ENCODE data around the gene LY6G6C. TPM values are rescaled to one million over a fixed set of nuclear protein-coding genes. Genes with fewer than 3 reads are reported as not detected.
A peak's percentile ranks its signal among the peaks of the same experiment; 100 is the strongest.

LY6G6C gene
- total and polyA plus RNA-seq, 4 donors, result 0.14 to 0.16 TPM; not detected in 2

GRCh38 chr6:31680226-31681134 is 41.1 kb downstream of the LY6G6C start, which contains the start of gene LY6G5C:
TSS of gene LY6G5C (minus strand) at chr6:31681067. CDS start at chr6:31680373, 694 bp downstream.
- Histone ChIP-seq H3K27me3 (ENCODE audit: control insufficient read depth in 3 of 3, insufficient read depth in 3 of 3, low read length in 2 of 3) (no peaks in the 10 kb centered on the region), H3K4me3 (peak within 1 kb of the TSS; percentile 26), H3K27ac (ENCODE audit: low read depth in 1 of 2, low read length in 1 of 2) (peak within 1 kb of the TSS in 1 of 2 donors; percentile 86), H3K9me3 (ENCODE audit: control insufficient read depth in 4 of 4, insufficient read depth in 3 of 4, low read length in 3 of 4) (no peaks in the 10 kb centered on the region), H3K9ac (ENCODE audit: insufficient read depth in 1 of 2, low read length in 2 of 2) (peak within 1 kb of the TSS; percentile 51 to 71), H3K36me3 (ENCODE audit: control insufficient read depth in 4 of 4, insufficient read depth in 4 of 4, low read length in 4 of 4) (no peaks in the 10 kb centered on the region), H3K4me1 (ENCODE audit: control insufficient read depth in 5 of 5, insufficient read depth in 5 of 5, low read length in 5 of 5) (peaks cover 0 to 23% (median 4%) of the 10 kb centered on the region in 5 donors)
- 11 to 15% methylated on average over 17 of the region's 17 CpGs for WGBS, 2 donors
- ATAC-seq (ENCODE audit: insufficient read depth, low FRiP score), result peak; percentile 90
- TF ChIP-seq, protein P1, sequence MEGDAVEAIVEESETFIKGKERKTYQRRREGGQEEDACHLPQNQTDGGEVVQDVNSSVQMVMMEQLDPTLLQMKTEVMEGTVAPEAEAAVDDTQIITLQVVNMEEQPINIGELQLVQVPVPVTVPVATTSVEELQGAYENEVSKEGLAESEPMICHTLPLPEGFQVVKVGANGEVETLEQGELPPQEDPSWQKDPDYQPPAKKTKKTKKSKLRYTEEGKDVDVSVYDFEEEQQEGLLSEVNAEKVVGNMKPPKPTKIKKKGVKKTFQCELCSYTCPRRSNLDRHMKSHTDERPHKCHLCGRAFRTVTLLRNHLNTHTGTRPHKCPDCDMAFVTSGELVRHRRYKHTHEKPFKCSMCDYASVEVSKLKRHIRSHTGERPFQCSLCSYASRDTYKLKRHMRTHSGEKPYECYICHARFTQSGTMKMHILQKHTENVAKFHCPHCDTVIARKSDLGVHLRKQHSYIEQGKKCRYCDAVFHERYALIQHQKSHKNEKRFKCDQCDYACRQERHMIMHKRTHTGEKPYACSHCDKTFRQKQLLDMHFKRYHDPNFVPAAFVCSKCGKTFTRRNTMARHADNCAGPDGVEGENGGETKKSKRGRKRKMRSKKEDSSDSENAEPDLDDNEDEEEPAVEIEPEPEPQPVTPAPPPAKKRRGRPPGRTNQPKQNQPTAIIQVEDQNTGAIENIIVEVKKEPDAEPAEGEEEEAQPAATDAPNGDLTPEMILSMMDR (IDR thresholded peaks at IDR 0.05; ENCODE audit: control extremely low read depth, extremely low read depth), result peak; percentile 87
- DNase-seq, result peak; percentile 92 to 95 (median 93)

DNA sequence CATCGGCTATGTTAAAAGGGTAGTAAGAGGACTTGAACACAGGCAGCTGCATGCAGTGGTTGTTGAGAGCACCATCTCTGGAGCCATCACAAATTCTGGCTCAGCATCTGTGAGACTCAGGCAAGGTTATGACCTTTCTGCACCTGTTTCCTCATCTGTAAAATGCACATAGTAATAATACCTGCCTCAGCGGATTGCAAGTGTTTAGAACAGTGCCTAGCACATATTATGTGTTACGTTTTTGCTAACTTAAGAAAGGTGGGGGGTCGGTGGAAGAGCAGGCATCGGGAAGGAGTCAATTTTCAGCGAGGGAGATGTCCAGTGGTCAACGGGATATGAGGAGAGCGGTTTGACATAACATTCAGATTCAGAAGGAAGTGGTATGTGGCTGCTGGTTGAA is 43.6 kb downstream of the LY6G6C start:
- Histone ChIP-seq H3K9me3 (ENCODE audit: control insufficient read depth in 4 of 4, insufficient read depth in 3 of 4, low read length in 3 of 4) (no peaks in the 10 kb centered on the region), H3K9ac (ENCODE audit: insufficient read depth in 1 of 2, low read length in 2 of 2) (no peak overlapping the region), H3K27ac (ENCODE audit: low read depth in 1 of 2, low read length in 1 of 2) (no peak overlapping the region), H3K36me3 (ENCODE audit: control insufficient read depth in 4 of 4, insufficient read depth in 4 of 4, low read length in 4 of 4) (peaks cover 0 to 7% (median 0%) of the 10 kb centered on the region in 4 donors), H3K4me1 (ENCODE audit: control insufficient read depth in 5 of 5, insufficient read depth in 5 of 5, low read length in 5 of 5) (peaks cover 0 to 15% (median 4%) of the 10 kb centered on the region in 5 donors), H3K27me3 (ENCODE audit: control insufficient read depth in 3 of 3, insufficient read depth in 3 of 3, low read length in 2 of 3) (no peaks in the 10 kb centered on the region), H3K4me3 (no peak overlapping the region)
- TF ChIP-seq, protein P1 (IDR thresholded peaks at IDR 0.05; ENCODE audit: control extremely low read depth, extremely low read depth), result no peak
- WGBS, 2 donors, result 74% methylated on average over 8 of the region's 8 CpGs
- no peak for ATAC-seq (ENCODE audit: insufficient read depth, low FRiP score)
- DNase-seq, result no peak

DNA sequence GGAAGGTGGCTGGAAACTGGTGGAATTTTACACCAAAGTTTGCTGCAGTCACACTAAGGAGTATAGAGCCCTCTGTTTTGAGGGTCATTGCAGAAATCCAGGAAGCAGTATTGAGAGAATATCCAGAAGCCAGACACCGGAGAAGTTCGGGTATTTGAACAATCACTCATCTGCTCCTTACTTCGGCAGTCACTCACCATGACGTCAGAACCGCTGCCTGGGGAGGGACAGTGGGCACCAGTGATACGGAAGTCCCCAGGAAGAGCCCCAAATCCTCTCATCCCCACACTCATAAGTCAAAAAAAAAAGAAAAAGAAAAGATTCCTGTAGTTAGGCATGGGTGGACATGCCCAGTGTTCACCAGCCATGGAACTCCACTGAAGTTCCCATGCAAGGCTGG is 44.6 kb downstream of the LY6G6C start:
- 83 to 84% methylated on average over 6 of the region's 6 CpGs for whole genome bisulfite sequencing, 2 donors
- H3K4me1 ChIP-seq (ENCODE audit: control insufficient read depth in 5 of 5, insufficient read depth in 5 of 5, low read length in 5 of 5), result peaks cover 0 to 15% (median 4%) of the 10 kb centered on the region in 5 donors
- peaks cover 2 to 14% (median 3%) of the 10 kb centered on the region in 4 donors for H3K36me3 ChIP-seq (ENCODE audit: control insufficient read depth in 4 of 4, insufficient read depth in 4 of 4, low read length in 4 of 4)
- DNase-seq (no peak), ATAC-seq (ENCODE audit: insufficient read depth, low FRiP score) (no peak)
- H3K27me3 ChIP-seq (ENCODE audit: control insufficient read depth in 3 of 3, insufficient read depth in 3 of 3, low read length in 2 of 3), result no peaks in the 10 kb centered on the region
- H3K4me3 ChIP-seq, result no peak overlapping the region
- H3K9me3 ChIP-seq (ENCODE audit: control insufficient read depth in 4 of 4, insufficient read depth in 3 of 4, low read length in 3 of 4), result no peaks in the 10 kb centered on the region
- TF ChIP-seq, protein P1 (IDR thresholded peaks at IDR 0.05; ENCODE audit: control extremely low read depth, extremely low read depth), result no peak
- H3K27ac ChIP-seq (ENCODE audit: low read depth in 1 of 2, low read length in 1 of 2), result no peak overlapping the region
- H3K9ac ChIP-seq (ENCODE audit: insufficient read depth in 1 of 2, low read length in 2 of 2), result no peak overlapping the region
